Duodenal mucosa (tissue), 2 donors: ENCODE results near the gene ANKS1B.

ENCODE experiments used
- H3K27ac ChIP-seq: one replicate; pipeline ENCODE4 v1.7.0; 2013; ENCODE audit warnings: low read depth, low read length
- H3K27me3 ChIP-seq, 2 donors: one replicate each; pipeline ENCODE4 v1.7.0; 2013; ENCODE audit warnings: low read length in 2 of 2, control low read depth in 1 of 2; ENCODE audit not compliant: insufficient read depth in 2 of 2, control insufficient read depth in 1 of 2
- H3K36me3 ChIP-seq, 2 donors: one replicate each; pipeline ENCODE4 v1.7.0; 2013; ENCODE audit warnings: low read length in 2 of 2, control low read depth in 1 of 2; ENCODE audit not compliant: insufficient read depth in 2 of 2, control insufficient read depth in 1 of 2
- H3K4me1 ChIP-seq, 2 donors: one replicate each; pipeline ENCODE4 v1.7.0; 2013; ENCODE audit warnings: low read length in 2 of 2, control low read depth in 1 of 2; ENCODE audit not compliant: insufficient read depth in 2 of 2, control insufficient read depth in 1 of 2
- H3K4me3 ChIP-seq, 2 donors: one replicate each; pipeline ENCODE4 v1.7.0; 2013; ENCODE audit warnings: low read length in 2 of 2, low read depth in 1 of 2
- H3K9ac ChIP-seq, 2 donors: one replicate each; pipeline ENCODE4 v1.7.0; 2013; ENCODE audit warnings: low read length in 2 of 2, low read depth in 1 of 2
- H3K9me3 ChIP-seq, 2 donors: one replicate each; pipeline ENCODE4 v1.7.0; 2013; ENCODE audit warnings: low read length in 2 of 2, control low read depth in 1 of 2; ENCODE audit not compliant: control insufficient read depth in 1 of 2

The ANKS1B gene

DNA sequence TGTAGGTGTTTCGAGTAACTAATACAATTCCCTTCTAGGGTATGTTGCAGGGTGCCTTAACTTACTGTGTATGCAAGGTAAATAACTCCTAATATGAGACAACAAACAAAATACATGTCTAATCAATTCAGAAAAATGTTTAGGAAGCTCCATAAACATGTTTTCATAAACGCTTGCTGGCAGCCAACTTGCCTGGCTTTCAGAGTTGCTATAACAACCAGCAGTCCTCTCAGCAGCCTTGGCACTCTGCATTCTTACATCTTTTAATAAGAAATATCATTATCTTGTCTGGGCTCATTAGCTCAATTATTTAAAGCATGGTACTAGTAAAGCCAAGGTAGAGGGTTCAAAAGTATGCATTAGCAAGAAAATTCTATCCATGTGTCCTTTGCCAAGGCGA is 862.2 kb downstream of the ANKS1B start:
- no peaks in the 10 kb centered on the region for H3K36me3 ChIP-seq
- H3K4me3 ChIP-seq, result no peak overlapping the region
- no peaks in the 10 kb centered on the region for H3K4me1 ChIP-seq
- H3K9ac ChIP-seq, result no peak overlapping the region
- H3K27ac ChIP-seq, result no peak overlapping the region
- no peaks in the 10 kb centered on the region for H3K27me3 ChIP-seq
- no peaks in the 10 kb centered on the region for H3K9me3 ChIP-seq

GRCh38 chr12:99121546-99121945 is 863.2 kb downstream of the ANKS1B start:
- no peak overlapping the region for H3K9ac ChIP-seq
- H3K9me3 ChIP-seq, result no peaks in the 10 kb centered on the region
- H3K36me3 ChIP-seq, result no peaks in the 10 kb centered on the region
- no peak overlapping the region for H3K27ac ChIP-seq
- H3K4me3 ChIP-seq, result no peak overlapping the region
- H3K4me1 ChIP-seq, result no peaks in the 10 kb centered on the region
- H3K27me3 ChIP-seq, result no peaks in the 10 kb centered on the region

DNA sequence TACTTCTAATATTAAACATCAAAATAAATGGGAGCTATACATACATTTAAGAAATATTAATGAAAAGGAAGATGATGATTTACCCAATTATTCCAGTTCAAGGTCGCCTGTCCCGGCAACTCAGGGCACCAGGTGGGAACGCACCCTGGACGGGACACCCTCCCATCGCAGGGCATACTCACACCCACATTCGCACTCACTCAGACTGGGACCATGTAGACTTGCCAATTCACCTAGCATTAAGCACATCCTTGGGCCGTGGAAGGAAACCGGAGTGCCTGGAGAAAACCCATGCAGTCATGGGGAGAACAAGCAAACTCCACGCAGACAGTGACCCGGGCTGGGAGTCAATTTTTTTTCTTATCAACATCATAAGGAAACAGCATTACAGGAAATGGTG is 864.8 kb downstream of the ANKS1B start:
- Histone ChIP-seq H3K27ac (no peak overlapping the region), H3K36me3 (no peaks in the 10 kb centered on the region), H3K9ac (no peak overlapping the region), H3K9me3 (no peaks in the 10 kb centered on the region), H3K4me3 (no peak overlapping the region), H3K4me1 (no peaks in the 10 kb centered on the region), H3K27me3 (no peaks in the 10 kb centered on the region)

DNA sequence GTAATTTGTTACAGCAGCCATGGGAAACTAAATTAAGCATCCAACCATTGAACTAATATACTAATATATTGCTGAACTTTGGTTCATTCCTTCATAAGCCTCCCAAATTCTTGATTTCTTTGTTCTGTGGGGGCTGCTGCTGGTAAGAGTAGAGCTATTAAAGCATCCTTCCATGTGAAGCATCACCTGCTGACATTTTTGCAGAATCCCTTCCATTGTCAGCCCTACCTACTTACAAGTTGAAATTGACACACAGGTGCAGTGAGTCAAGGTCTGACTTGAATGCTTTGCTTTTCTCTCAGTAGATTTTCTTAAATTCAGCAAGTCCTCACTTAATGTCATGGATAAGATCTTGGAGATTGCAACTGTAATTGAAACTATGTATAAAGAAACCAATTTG is 865.3 kb downstream of the ANKS1B start:
- H3K27me3 ChIP-seq, result no peaks in the 10 kb centered on the region
- H3K9me3 ChIP-seq, result no peaks in the 10 kb centered on the region
- H3K4me1 ChIP-seq, result no peaks in the 10 kb centered on the region
- H3K36me3 ChIP-seq, result no peaks in the 10 kb centered on the region
- H3K4me3 ChIP-seq, result no peak overlapping the region
- H3K27ac ChIP-seq, result no peak overlapping the region
- H3K9ac ChIP-seq, result no peak overlapping the region

DNA sequence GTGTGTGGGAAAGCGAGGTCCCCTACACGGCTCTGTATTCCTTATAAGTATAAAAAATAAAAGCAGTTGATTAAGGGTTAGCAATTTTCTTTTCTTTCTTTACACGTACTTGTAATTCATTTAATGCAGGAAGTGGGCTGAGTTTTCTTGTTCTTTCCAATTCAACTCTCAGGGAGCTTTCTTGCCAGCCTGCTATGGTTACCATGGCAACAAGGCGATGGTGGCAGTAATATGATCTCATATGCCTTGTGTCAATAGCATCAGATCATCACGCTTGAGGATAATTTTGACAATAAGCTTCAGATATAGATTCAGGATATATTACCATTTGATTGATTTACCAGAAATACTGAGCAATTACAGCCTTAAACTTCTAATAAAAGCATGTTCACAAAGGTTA is 873.1 kb downstream of the ANKS1B start:
- Histone ChIP-seq H3K36me3 (no peaks in the 10 kb centered on the region), H3K9ac (no peak overlapping the region), H3K27ac (no peak overlapping the region), H3K9me3 (no peaks in the 10 kb centered on the region), H3K27me3 (no peaks in the 10 kb centered on the region), H3K4me1 (no peaks in the 10 kb centered on the region), H3K4me3 (no peak overlapping the region)

- Histone ChIP-seq H3K27ac (no peak overlapping the region), H3K27me3 (no peaks in the 10 kb centered on the region), H3K9ac (no peak overlapping the region), H3K4me3 (no peak overlapping the region), H3K36me3 (no peaks in the 10 kb centered on the region), H3K9me3 (no peaks in the 10 kb centered on the region), H3K4me1 (no peaks in the 10 kb centered on the region)
These were observed 873.9 kb downstream of the ANKS1B start for GRCh38 chr12:99110868-99111267.

GRCh38 chr12:99110212-99110611 is 874.5 kb downstream of the ANKS1B start:
- Histone ChIP-seq H3K9ac (no peak overlapping the region), H3K9me3 (no peaks in the 10 kb centered on the region), H3K27me3 (no peaks in the 10 kb centered on the region), H3K4me1 (no peaks in the 10 kb centered on the region), H3K36me3 (no peaks in the 10 kb centered on the region), H3K27ac (no peak overlapping the region), H3K4me3 (no peak overlapping the region)

- Histone ChIP-seq H3K9ac (no peak overlapping the region), H3K9me3 (no peaks in the 10 kb centered on the region), H3K4me3 (no peak overlapping the region), H3K4me1 (no peaks in the 10 kb centered on the region), H3K27me3 (no peaks in the 10 kb centered on the region), H3K27ac (no peak overlapping the region), H3K36me3 (no peaks in the 10 kb centered on the region)
These were observed 875.8 kb downstream of the ANKS1B start for GRCh38 chr12:99108924-99109323.

GRCh38 chr12:99099786-99100185 is 885.0 kb downstream of the ANKS1B start:
- Histone ChIP-seq H3K4me3 (no peak overlapping the region), H3K27ac (no peak overlapping the region), H3K36me3 (no peaks in the 10 kb centered on the region), H3K4me1 (no peaks in the 10 kb centered on the region), H3K27me3 (no peaks in the 10 kb centered on the region), H3K9ac (no peak overlapping the region), H3K9me3 (no peaks in the 10 kb centered on the region)

DNA sequence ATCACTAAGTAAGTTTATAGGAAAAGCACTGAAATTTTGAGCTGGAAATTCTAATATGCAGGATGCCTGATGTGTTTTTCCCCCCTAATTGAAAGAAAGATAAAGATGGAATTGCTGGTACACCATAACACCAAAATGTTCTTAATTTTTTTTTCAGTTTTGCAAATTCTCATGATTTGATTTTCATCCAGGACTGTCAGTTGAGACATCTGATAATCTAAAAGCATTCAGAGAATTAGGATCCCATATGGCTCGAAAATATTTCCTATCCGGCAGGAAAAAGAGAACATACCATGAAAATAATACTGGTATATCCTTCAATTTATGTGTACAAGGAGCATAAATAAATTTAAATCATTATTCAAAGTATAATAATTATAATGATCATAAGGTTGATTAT is 887.6 kb downstream of the ANKS1B start:
- Histone ChIP-seq H3K4me1 (no peaks in the 10 kb centered on the region), H3K9ac (no peak overlapping the region), H3K36me3 (no peaks in the 10 kb centered on the region), H3K27ac (no peak overlapping the region), H3K4me3 (no peak overlapping the region), H3K27me3 (no peaks in the 10 kb centered on the region), H3K9me3 (no peaks in the 10 kb centered on the region)

GRCh38 chr12:99093166-99093565 is 891.6 kb downstream of the ANKS1B start:
- H3K4me3 ChIP-seq, result no peak overlapping the region
- H3K27me3 ChIP-seq, result no peaks in the 10 kb centered on the region
- no peak overlapping the region for H3K27ac ChIP-seq
- no peak overlapping the region for H3K9ac ChIP-seq
- no peaks in the 10 kb centered on the region for H3K4me1 ChIP-seq
- no peaks in the 10 kb centered on the region for H3K9me3 ChIP-seq
- no peaks in the 10 kb centered on the region for H3K36me3 ChIP-seq
